ENCODE data around the gene NAA38.

DNA sequence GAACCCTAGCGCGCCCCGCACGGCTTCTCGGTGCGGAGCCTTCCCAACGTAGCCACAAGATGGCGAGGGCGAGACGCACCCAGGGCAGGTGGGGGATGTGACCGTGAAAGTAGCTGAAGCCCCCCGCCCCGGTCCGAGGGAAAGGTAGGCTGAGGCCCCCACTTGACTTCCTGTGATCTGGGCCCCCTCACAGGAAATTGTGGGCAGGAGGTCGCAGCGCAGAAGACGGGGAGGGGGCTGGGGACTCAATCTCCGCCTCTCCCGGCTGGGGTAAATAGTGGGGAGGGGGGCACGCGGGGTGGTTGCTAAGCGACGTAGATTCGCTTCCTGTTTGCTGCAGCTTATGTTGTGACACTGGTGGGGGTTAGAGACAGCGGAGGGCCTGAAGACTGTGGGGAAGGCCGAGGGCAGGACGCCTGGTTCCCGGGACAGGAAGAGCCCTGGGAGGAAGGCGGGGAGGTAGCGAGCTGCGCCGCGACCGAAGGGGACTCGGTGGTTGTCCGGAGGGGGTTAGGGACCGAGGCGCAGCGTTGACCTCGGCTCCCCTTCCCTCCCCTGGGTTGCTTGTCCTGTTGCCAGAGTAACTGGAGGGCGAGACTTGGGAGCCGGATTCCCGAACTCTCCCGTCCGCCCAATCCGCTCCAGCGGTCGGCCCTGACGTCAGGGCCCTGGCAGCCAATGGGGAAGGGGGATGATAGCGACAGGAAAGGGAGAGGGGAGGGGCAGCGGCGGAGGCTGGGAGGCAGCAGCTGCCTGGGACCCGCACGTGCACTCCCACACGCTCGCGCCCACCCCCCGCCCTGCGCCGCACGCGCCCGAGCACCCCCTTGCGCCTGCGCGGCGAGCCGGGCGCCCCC lies 22.2 kb downstream of the NAA38 start:
- TF ChIP-seq, protein P1, sequence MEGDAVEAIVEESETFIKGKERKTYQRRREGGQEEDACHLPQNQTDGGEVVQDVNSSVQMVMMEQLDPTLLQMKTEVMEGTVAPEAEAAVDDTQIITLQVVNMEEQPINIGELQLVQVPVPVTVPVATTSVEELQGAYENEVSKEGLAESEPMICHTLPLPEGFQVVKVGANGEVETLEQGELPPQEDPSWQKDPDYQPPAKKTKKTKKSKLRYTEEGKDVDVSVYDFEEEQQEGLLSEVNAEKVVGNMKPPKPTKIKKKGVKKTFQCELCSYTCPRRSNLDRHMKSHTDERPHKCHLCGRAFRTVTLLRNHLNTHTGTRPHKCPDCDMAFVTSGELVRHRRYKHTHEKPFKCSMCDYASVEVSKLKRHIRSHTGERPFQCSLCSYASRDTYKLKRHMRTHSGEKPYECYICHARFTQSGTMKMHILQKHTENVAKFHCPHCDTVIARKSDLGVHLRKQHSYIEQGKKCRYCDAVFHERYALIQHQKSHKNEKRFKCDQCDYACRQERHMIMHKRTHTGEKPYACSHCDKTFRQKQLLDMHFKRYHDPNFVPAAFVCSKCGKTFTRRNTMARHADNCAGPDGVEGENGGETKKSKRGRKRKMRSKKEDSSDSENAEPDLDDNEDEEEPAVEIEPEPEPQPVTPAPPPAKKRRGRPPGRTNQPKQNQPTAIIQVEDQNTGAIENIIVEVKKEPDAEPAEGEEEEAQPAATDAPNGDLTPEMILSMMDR (optimal IDR thresholded peaks at IDR 0.05 in 1 of 3, IDR thresholded peaks at IDR 0.05 in 1 of 3, conservative IDR thresholded peaks at IDR 0.05 in 1 of 3; ENCODE audit: extremely low read depth in 1 of 3, insufficient read depth in 2 of 3, low read length in 3 of 3): peak; percentile 63 to 93 (median 91)
- TF ChIP-seq EZH2 (IDR thresholded peaks at IDR 0.05; ENCODE audit: low read length): no peak
